Common myeloid progenitor, CD34-positive (primary cell): ENCODE results near the gene USP32.
"Not testable (repeated sequence)": the region's sequence is repeated elsewhere in the genome, so short reads cannot be mapped to it uniquely, and the experiment has no call there.

Experiments
- CTCF ChIA-PET: fragments of 350-600 bp; sonication (Branson Sonifier 250); formaldehyde crosslinking; loops from one replicate; lab custom pipeline; 2021; ENCODE audit warnings: antibody characterized with exemption; lab: Charles Lee
- POLR2A ChIA-PET: fragments of 350-600 bp; sonication (Branson Sonifier 250); formaldehyde crosslinking; loops from one replicate; lab custom pipeline; 2021; ENCODE audit warnings: antibody characterized with exemption; lab: Charles Lee
- DNase-seq, 3 donors: peaks; one replicate each; pipeline versions ENCODE4 v3.0.0 to v3.0.0-alpha.2; 2013
- H3K27ac ChIP-seq, 2 experiments: 1 replicate in 1 of 2; 2 replicates in 1 of 2; pipeline ENCODE4 v1.7.0; 2013; ENCODE audit warnings: inconsistent platforms in 2 of 2, low read length in 2 of 2, mild to moderate bottlenecking in 2 of 2, low read depth in 1 of 2, moderate library complexity in 1 of 2; ENCODE audit not compliant: severe bottlenecking in 2 of 2, insufficient read depth in 1 of 2, poor library complexity in 1 of 2
- H3K27me3 ChIP-seq, 5 experiments: replicated peaks in 2 of 5; 1 replicate in 3 of 5; 2 replicates in 2 of 5; pipeline versions ENCODE4 v1.6.1 to v1.7.0; 2013; ENCODE audit warnings: low read length in 4 of 5, mild to moderate bottlenecking in 2 of 5, moderate library complexity in 2 of 5, inconsistent platforms in 1 of 5; ENCODE audit not compliant: insufficient read depth in 5 of 5, control insufficient read depth in 4 of 5
- H3K36me3 ChIP-seq, 4 experiments: 1 replicate in 2 of 4; 2 replicates in 2 of 4; pipeline versions ENCODE4 v1.6.1 to v1.7.0; 2013; ENCODE audit warnings: low read length in 3 of 4, control low read depth in 1 of 4, mild to moderate bottlenecking in 1 of 4; ENCODE audit not compliant: control insufficient read depth in 4 of 4, insufficient read depth in 4 of 4
- H3K4me1 ChIP-seq, 4 experiments: 1 replicate in 3 of 4; 2 replicates in 1 of 4; pipeline versions ENCODE4 v1.6.1 to v1.7.1; 2013; ENCODE audit warnings: low read length in 3 of 4, mild to moderate bottlenecking in 3 of 4, control low read depth in 1 of 4, inconsistent platforms in 1 of 4, moderate library complexity in 1 of 4; ENCODE audit not compliant: control insufficient read depth in 4 of 4, insufficient read depth in 4 of 4; ENCODE audit errors: control extremely low read depth in 1 of 4
- H3K4me3 ChIP-seq, 7 experiments: 1 replicate in 4 of 7; 2 replicates in 3 of 7; pipeline versions ENCODE4 v1.5.1 to v1.7.0; 2013; ENCODE audit warnings: mild to moderate bottlenecking in 7 of 7, low read length in 6 of 7, moderate library complexity in 6 of 7, inconsistent platforms in 2 of 7, low read depth in 2 of 7, control low read depth in 1 of 7; ENCODE audit not compliant: insufficient read depth in 4 of 7, control insufficient read depth in 1 of 7; ENCODE audit errors: extremely low read depth in 1 of 7
- H3K9me3 ChIP-seq, 5 experiments: 1 replicate in 4 of 5; 2 replicates in 1 of 5; pipeline versions ENCODE4 v1.6.1 to v1.7.1; 2013; ENCODE audit warnings: low read length in 4 of 5, mild to moderate bottlenecking in 2 of 5, inconsistent platforms in 1 of 5, low read depth in 1 of 5, moderate library complexity in 1 of 5; ENCODE audit not compliant: control insufficient read depth in 4 of 5, insufficient read depth in 2 of 5; ENCODE audit errors: control extremely low read depth in 1 of 5
- WGBS: methylation state at CpG from one replicate; pipeline ENCODE4 v1.1.5; 2013; ENCODE audit not compliant: insufficient coverage; 5-methylcytosine and 5-hydroxymethylcytosine counted together

USP32 gene

DNA sequence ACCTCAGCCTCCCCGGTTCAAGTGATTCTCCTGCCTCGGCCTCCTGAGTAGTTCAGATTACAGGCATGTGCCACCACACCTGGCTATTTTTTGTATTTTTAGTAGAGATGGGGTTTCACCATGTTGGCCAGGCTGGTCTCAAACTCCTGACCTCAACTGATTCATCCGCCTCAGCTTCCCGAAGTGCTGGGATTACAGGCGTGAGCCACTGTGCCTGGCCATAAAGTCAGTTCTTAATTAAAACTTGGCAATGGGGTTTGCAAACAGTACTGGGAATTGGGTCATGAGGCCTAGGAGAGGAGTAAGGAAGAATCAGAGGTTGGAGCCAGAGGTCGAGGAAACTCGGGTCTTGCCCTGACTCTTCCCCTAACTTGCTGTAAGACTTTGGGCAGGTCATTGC is 38.6 kb upstream of the USP32 start:
- H3K27ac ChIP-seq, H3K4me3 ChIP-seq, DNase-seq, POLR2A ChIA-PET, H3K36me3 ChIP-seq, H3K4me1 ChIP-seq, H3K9me3 ChIP-seq, CTCF ChIA-PET, H3K27me3 ChIP-seq: not testable (repeated sequence)
- 97% methylated on average over 7 of the region's 7 CpGs for WGBS

DNA sequence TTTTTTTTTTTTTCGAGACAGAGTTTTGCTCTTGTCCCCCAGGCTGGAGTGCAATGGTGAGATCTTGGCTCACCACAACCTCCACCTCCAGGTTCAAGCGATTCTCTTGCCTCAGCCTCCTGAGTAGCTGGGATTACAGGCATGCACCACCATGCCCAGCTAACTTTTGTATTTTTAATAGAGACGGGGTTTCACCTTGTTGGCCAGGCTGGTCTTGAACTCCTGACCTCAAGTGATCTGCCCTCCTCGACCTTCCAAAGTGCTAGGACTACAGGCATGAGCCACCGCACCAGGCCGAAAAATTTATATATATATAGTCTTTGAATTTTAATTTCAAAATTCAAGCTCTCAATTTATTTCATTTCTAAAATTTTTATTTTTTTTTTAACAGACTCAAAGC is 36.6 kb upstream of the USP32 start:
- not testable (repeated sequence) for H3K9me3 ChIP-seq, H3K27ac ChIP-seq, DNase-seq, H3K36me3 ChIP-seq, H3K4me1 ChIP-seq, H3K27me3 ChIP-seq, H3K4me3 ChIP-seq
- POLR2A ChIA-PET = interaction anchor here (0.5 to 0.6 kb wide), 2 partner anchors 253 to 1080 kb away, joined by 3 to 4 read pairs; no protein-coding TSS in a partner anchor
- 92% methylated on average over 2 of the region's 6 CpGs for WGBS
- CTCF ChIA-PET = interaction anchor here (1.4 kb wide), 1 partner anchor 183 kb away, joined by 3 read pairs; no protein-coding TSS in a partner anchor

DNA sequence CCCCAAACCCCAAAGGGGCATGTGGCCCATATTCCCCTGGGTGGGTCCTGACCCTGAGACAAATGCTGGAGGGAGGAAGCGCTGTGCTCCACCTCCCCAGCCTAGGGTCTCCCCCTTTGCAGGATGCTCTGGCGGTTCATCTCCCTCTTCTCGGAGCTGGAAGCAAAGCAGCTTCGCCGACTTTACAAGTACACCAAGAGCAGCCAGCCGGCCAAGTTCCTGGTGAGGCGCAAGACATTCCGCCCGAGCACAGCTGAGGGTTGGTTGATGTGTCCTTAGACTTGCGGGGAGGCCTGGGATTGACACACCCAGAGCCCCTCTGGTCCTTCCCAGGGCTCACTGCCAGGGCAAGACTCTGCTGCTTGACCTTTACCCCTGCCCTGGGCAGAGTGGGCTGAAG is 34.7 kb upstream of the USP32 start:
- CTCF ChIA-PET = no interaction called here
- POLR2A ChIA-PET = no interaction called here
- 96% methylated on average over 10 of the region's 10 CpGs for WGBS

DNA sequence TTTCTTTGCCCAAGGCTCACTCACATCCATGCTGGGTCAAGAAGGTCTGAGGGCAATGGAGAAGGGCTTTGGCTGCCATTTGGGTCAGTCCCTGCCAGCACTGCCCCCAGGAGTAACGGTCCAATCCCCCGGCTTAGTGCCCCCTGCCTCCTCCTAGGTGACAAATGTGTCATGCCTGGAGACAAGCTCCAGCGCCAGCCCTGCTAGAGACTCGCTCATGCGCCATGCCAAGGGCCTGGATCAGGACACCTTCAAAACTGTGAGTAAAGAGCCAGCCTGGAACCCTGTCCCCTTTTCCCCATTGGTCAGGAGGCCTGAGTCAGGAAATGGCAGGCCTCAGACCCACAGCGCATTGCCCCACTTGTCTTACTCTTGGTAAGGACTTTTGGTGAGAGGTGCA is 33.7 kb upstream of the USP32 start:
- no peak overlapping the region for H3K27ac ChIP-seq
- no peaks in the 10 kb centered on the region for H3K36me3 ChIP-seq
- H3K4me3 ChIP-seq = no peak overlapping the region
- no peak for DNase-seq
- ChIA-PET CTCF (no interaction called here), POLR2A (no interaction called here)
- no peaks in the 10 kb centered on the region for H3K27me3 ChIP-seq
- 93% methylated on average over 6 of the region's 6 CpGs for WGBS
- H3K4me1 ChIP-seq = peaks cover 5 to 17% (median 10%) of the 10 kb centered on the region in 4 experiments
- no peaks in the 10 kb centered on the region for H3K9me3 ChIP-seq

More for the DNA sequence above, 34.7 kb upstream of the USP32 start:
- H3K4me3 ChIP-seq = no peak overlapping the region
- no peak overlapping the region for H3K27ac ChIP-seq
- no peaks in the 10 kb centered on the region for H3K36me3 ChIP-seq
- no peaks in the 10 kb centered on the region for H3K9me3 ChIP-seq
- no peaks in the 10 kb centered on the region for H3K27me3 ChIP-seq
- DNase-seq = no peak
- H3K4me1 ChIP-seq = peaks cover 2 to 8% (median 7%) of the 10 kb centered on the region in 4 experiments

DNA sequence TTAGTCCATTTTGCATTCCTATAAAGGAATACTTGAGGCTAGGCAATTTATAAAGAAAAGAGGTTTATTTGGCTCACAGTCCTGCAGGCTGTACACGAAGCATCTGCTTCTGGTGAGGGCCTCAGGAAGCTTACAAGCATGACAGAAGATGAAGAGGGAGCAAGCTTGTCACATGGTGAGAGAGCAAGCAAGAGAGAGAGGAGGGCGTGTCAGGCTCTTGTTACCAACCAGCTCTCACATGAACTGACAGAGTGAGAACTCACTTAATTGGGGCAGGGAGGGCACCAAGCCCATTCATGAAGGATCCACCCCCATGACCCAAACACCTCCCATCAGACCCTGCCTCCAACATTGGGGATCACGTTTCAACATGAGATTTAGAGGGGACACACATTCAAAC is 31.9 kb upstream of the USP32 start:
- Histone ChIP-seq H3K9me3 (no peaks in the 10 kb centered on the region), H3K4me1 (peaks cover 5 to 20% (median 10%) of the 10 kb centered on the region in 4 experiments), H3K27ac (no peak overlapping the region), H3K4me3 (no peak overlapping the region), H3K36me3 (no peaks in the 10 kb centered on the region), H3K27me3 (no peaks in the 10 kb centered on the region)
- DNase-seq = no peak
- 100% methylated on average over 2 of the region's 3 CpGs for WGBS
- CTCF ChIA-PET = interaction anchor here (0.6 to 1.2 kb wide), 2 partner anchors 30 to 133 kb away, joined by 3 read pairs; no protein-coding TSS in a partner anchor
- POLR2A ChIA-PET = interaction anchor here (0.7 kb wide), 1 partner anchor 19 kb away, joined by 3 read pairs; no protein-coding TSS in a partner anchor

DNA sequence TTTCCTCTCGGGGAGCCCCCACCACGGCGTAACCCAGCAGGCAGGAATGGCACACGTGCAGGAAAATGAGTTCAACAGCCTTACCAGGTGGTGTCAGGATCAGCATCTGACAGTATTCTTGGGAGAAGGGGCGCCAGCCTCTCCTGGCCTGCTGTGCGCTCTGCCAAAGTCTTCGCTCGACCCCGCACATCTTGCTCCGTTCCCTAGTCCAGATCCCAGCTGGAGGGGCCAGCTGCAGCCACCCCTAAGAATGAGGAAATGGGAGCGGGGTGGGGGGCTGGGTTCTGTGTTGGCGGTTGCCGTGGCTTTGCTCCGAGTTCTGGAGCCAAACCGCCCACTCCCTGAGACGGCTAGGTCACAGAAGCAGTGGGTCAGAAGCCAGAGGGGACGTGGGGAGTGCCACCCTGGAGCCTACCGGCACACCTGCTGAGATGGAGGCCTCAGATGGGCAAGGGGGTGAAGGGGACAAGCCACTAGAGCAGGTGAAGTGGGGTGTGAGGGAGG is 30.3 kb upstream of the USP32 start, which contains the start of gene CHCT1:
Gene CHCT1 (plus strand): TSS at position 328 of the 504 bp plus-strand sequence. CDS start 104 bp downstream, at position 432.
- DNase-seq = no peak
- Histone ChIP-seq H3K4me1 (peaks cover 5 to 20% (median 10%) of the 10 kb centered on the region in 4 experiments), H3K27ac (peak within 1 kb of the TSS in 1 of 2 experiments; percentile 68), H3K9me3 (no peaks in the 10 kb centered on the region), H3K36me3 (no peaks in the 10 kb centered on the region), H3K4me3 (peak within 1 kb of the TSS; percentile 45 to 82 (median 70)), H3K27me3 (no peaks in the 10 kb centered on the region)
- POLR2A ChIA-PET = no interaction called here
- 59% methylated on average over 11 of the region's 18 CpGs for WGBS
- CTCF ChIA-PET = interaction anchor here (0.9 to 1.3 kb wide), 3 partner anchors 16 to 261 kb away, joined by 3 to 4 read pairs (median 4); partner anchors contain the start of gene USP32
